HEK293 (cell line): ENCODE data around the gene RHOD.

Experiments
- HOXC10 ChIP-seq: sonication (generic); formaldehyde crosslinking; IDR thresholded peaks from 2 replicates; pipeline ENCODE4 v1.8.1; 2023; ENCODE audit warnings: mild to moderate bottlenecking, missing genetic modification reagents
- KLF7 ChIP-seq: fragments of 450-650 bp; formaldehyde crosslinking; IDR thresholded peaks from 2 replicates; pipeline ENCODE4 v1.5.1; 2016; ENCODE audit warnings: missing biosample characterization, missing genetic modification characterization, borderline replicate concordance
- KLF8 ChIP-seq: fragments of 450-650 bp; formaldehyde crosslinking; IDR thresholded peaks from 2 replicates; pipeline ENCODE4 v1.5.1; 2016; ENCODE audit warnings: missing biosample characterization, missing genetic modification characterization
- OVOL3 ChIP-seq: fragments of 450-650 bp; formaldehyde crosslinking; IDR thresholded peaks from 2 replicates; pipeline ENCODE4 v1.5.1; 2016; ENCODE audit warnings: missing biosample characterization, missing genetic modification characterization
- REPIN1 ChIP-seq: fragments of 450-650 bp; formaldehyde crosslinking; IDR thresholded peaks from 2 replicates; pipeline ENCODE4 v1.5.1; 2017; ENCODE audit warnings: missing biosample characterization, missing genetic modification characterization, low read depth
- ZBTB1 ChIP-seq: fragments of 450-650 bp; formaldehyde crosslinking; IDR thresholded peaks from 2 replicates; pipeline ENCODE4 v1.5.1; 2016; ENCODE audit warnings: missing biosample characterization, missing genetic modification characterization
- ZBTB17 ChIP-seq: fragments of 450-650 bp; formaldehyde crosslinking; IDR thresholded peaks from 2 replicates; pipeline ENCODE4 v1.5.1; 2016; ENCODE audit warnings: missing biosample characterization, missing genetic modification characterization
- ZFP3 ChIP-seq: fragments of 450-650 bp; formaldehyde crosslinking; IDR thresholded peaks from 2 replicates; pipeline ENCODE4 v1.5.1; 2016; ENCODE audit warnings: low read depth, missing biosample characterization, missing genetic modification characterization
- ZNF121 ChIP-seq: fragments of 450-650 bp; formaldehyde crosslinking; IDR thresholded peaks from 2 replicates; pipeline ENCODE4 v1.5.1; 2016; ENCODE audit warnings: missing biosample characterization, missing genetic modification characterization
- ZNF140 ChIP-seq: fragments of 450-650 bp; formaldehyde crosslinking; IDR thresholded peaks from 2 replicates; pipeline ENCODE4 v1.5.1; 2016; ENCODE audit warnings: missing biosample characterization, missing genetic modification characterization
- ZNF292 ChIP-seq: fragments of 450-650 bp; formaldehyde crosslinking; IDR thresholded peaks from 2 replicates; pipeline ENCODE4 v1.5.1; 2016; ENCODE audit warnings: low read depth, missing biosample characterization, missing genetic modification characterization, borderline replicate concordance
- ZNF350 ChIP-seq: fragments of 450-650 bp; formaldehyde crosslinking; IDR thresholded peaks from 2 replicates; pipeline ENCODE4 v1.5.0; 2017; ENCODE audit warnings: missing biosample characterization, mild to moderate bottlenecking, missing genetic modification characterization
- ZNF37A ChIP-seq: fragments of 450-650 bp; IDR thresholded peaks from 2 replicates; pipeline ENCODE4 v1.5.1; 2018; ENCODE audit warnings: missing biosample characterization, missing genetic modification characterization
- ZNF426 ChIP-seq: fragments of 450-650 bp; formaldehyde crosslinking; IDR thresholded peaks from 2 replicates; pipeline ENCODE4 v1.5.1; 2017; ENCODE audit warnings: missing biosample characterization, missing genetic modification characterization, mild to moderate bottlenecking, inconsistent platforms, moderate library complexity
- ZNF529 ChIP-seq: fragments of 450-650 bp; formaldehyde crosslinking; IDR thresholded peaks from 2 replicates; pipeline ENCODE4 v1.5.1; 2017; ENCODE audit warnings: missing genetic modification characterization, missing biosample characterization; ENCODE audit not compliant: insufficient replicate concordance
- ZNF555 ChIP-seq: fragments of 450-650 bp; formaldehyde crosslinking; conservative IDR thresholded peaks from 2 replicates; pipeline ENCODE4 v1.5.1; 2017; ENCODE audit warnings: missing biosample characterization, mild to moderate bottlenecking, missing genetic modification characterization, inconsistent platforms
- ZNF610 ChIP-seq: fragments of 450-650 bp; formaldehyde crosslinking; IDR thresholded peaks from 2 replicates; pipeline ENCODE4 v1.5.1; 2016; ENCODE audit warnings: missing biosample characterization, missing genetic modification characterization, borderline replicate concordance
- ZNF792 ChIP-seq: fragments of 450-650 bp; formaldehyde crosslinking; IDR thresholded peaks from 2 replicates; pipeline ENCODE4 v1.5.1; 2016; ENCODE audit warnings: missing biosample characterization, missing genetic modification characterization
- ZSCAN23 ChIP-seq: fragments of 450-650 bp; formaldehyde crosslinking; IDR thresholded peaks from 2 replicates; pipeline ENCODE4 v1.5.1; 2016; ENCODE audit warnings: missing biosample characterization, missing genetic modification characterization
- TF ChIP-seq, protein P1 (sequence below): fragments of 450-650 bp; IDR thresholded peaks from 2 replicates; pipeline ENCODE4 v1.5.1; 2018; ENCODE audit warnings: missing biosample characterization, missing genetic modification characterization
- TF ChIP-seq, protein P2 (sequence below): fragments of 450-650 bp; formaldehyde crosslinking; IDR thresholded peaks from 2 replicates; pipeline ENCODE4 v1.5.1; 2016; ENCODE audit warnings: missing biosample characterization, missing genetic modification characterization
- TF ChIP-seq, protein P3 (sequence below): fragments of 450-650 bp; formaldehyde crosslinking; optimal IDR thresholded peaks from 2 replicates; pipeline ENCODE3; 2016; ENCODE audit warnings: missing biosample characterization, mild to moderate bottlenecking, missing genetic modification characterization
- TF ChIP-seq, protein P4 (sequence below): fragments of 450-650 bp; formaldehyde crosslinking; IDR thresholded peaks from 2 replicates; pipeline ENCODE4 v1.5.1; 2017; ENCODE audit warnings: missing biosample characterization, mild to moderate bottlenecking, missing genetic modification characterization, moderate library complexity
- TF ChIP-seq, protein P5 (sequence below): fragments of 450-650 bp; formaldehyde crosslinking; IDR thresholded peaks from 2 replicates; pipeline ENCODE4 v1.5.1; 2017; ENCODE audit warnings: missing biosample characterization, missing genetic modification characterization
- TF ChIP-seq, protein P6 (sequence below): fragments of 450-650 bp; formaldehyde crosslinking; IDR thresholded peaks from 2 replicates; pipeline ENCODE4 v1.5.1; 2017; ENCODE audit warnings: missing biosample characterization, missing genetic modification characterization
- TF ChIP-seq, protein P7 (sequence below): fragments of 450-650 bp; formaldehyde crosslinking; IDR thresholded peaks from 2 replicates; pipeline ENCODE4 v1.5.1; 2016; ENCODE audit warnings: missing biosample characterization, missing genetic modification characterization, borderline replicate concordance

RHOD gene

DNA sequence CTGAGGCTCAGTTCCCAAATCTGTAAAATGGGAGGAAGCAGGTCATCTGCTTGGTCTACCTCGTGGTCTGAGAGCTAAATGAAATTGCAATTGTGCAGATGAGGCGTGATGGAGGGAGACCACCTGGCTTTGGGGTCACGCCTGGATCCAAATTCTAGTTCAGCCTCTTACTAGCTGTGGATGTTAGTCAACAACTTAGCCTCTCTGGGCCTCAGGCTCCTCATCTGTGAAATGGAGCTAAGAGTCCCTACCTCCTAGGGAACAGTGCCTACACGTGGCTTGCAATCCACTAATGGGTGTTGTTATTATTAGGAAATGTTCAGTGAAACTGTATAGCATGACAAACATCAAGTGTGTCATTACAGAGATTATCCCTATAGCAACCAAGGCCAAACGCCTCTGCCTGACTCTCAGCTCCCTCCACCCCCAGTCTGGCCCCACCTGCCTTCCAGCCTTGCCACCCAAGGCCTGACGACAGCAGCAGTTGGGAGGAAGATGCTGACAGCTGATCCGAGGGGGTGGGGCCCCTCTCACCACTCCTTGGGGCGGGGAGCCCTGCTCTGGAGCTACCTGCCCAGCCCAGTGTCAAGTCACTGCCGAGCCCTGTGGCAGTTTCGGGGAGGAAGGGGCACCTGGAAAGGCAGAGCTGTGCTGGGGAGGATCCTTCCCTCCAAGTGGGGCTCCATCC lies 1.7 kb upstream of the RHOD start (continued):
- TF ChIP-seq ZNF426 = no peak
- TF ChIP-seq, protein P1, sequence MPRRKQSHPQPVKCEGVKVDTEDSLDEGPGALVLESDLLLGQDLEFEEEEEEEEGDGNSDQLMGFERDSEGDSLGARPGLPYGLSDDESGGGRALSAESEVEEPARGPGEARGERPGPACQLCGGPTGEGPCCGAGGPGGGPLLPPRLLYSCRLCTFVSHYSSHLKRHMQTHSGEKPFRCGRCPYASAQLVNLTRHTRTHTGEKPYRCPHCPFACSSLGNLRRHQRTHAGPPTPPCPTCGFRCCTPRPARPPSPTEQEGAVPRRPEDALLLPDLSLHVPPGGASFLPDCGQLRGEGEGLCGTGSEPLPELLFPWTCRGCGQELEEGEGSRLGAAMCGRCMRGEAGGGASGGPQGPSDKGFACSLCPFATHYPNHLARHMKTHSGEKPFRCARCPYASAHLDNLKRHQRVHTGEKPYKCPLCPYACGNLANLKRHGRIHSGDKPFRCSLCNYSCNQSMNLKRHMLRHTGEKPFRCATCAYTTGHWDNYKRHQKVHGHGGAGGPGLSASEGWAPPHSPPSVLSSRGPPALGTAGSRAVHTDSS (tag by site-specific recombination) = no peak
- TF ChIP-seq ZNF555 = no peak
- peak; percentile 49; the same call in 1 of the 2 replicates for TF ChIP-seq OVOL3 (tag by site-specific recombination)
- TF ChIP-seq, protein P2, sequence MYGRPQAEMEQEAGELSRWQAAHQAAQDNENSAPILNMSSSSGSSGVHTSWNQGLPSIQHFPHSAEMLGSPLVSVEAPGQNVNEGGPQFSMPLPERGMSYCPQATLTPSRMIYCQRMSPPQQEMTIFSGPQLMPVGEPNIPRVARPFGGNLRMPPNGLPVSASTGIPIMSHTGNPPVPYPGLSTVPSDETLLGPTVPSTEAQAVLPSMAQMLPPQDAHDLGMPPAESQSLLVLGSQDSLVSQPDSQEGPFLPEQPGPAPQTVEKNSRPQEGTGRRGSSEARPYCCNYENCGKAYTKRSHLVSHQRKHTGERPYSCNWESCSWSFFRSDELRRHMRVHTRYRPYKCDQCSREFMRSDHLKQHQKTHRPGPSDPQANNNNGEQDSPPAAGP (tag by site-specific recombination) = peak; percentile 97
- TF ChIP-seq ZNF140 (tag by site-specific recombination) = no peak
- TF ChIP-seq ZNF792 (tag by site-specific recombination) = no peak
- no peak for TF ChIP-seq ZNF121 (tag by site-specific recombination)
- TF ChIP-seq, protein P3, sequence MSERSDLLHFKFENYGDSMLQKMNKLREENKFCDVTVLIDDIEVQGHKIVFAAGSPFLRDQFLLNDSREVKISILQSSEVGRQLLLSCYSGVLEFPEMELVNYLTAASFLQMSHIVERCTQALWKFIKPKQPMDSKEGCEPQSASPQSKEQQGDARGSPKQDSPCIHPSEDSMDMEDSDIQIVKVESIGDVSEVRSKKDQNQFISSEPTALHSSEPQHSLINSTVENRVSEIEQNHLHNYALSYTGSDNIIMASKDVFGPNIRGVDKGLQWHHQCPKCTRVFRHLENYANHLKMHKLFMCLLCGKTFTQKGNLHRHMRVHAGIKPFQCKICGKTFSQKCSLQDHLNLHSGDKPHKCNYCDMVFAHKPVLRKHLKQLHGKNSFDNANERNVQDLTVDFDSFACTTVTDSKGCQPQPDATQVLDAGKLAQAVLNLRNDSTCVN = peak; percentile 3
- no peak for TF ChIP-seq ZFP3 (tag by site-specific recombination)
- TF ChIP-seq, protein P4, sequence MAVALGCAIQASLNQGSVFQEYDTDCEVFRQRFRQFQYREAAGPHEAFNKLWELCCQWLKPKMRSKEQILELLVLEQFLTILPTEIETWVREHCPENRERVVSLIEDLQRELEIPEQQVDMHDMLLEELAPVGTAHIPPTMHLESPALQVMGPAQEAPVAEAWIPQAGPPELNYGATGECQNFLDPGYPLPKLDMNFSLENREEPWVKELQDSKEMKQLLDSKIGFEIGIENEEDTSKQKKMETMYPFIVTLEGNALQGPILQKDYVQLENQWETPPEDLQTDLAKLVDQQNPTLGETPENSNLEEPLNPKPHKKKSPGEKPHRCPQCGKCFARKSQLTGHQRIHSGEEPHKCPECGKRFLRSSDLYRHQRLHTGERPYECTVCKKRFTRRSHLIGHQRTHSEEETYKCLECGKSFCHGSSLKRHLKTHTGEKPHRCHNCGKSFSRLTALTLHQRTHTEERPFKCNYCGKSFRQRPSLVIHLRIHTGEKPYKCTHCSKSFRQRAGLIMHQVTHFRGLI (tag by site-specific recombination) = no peak
- TF ChIP-seq, protein P5, sequence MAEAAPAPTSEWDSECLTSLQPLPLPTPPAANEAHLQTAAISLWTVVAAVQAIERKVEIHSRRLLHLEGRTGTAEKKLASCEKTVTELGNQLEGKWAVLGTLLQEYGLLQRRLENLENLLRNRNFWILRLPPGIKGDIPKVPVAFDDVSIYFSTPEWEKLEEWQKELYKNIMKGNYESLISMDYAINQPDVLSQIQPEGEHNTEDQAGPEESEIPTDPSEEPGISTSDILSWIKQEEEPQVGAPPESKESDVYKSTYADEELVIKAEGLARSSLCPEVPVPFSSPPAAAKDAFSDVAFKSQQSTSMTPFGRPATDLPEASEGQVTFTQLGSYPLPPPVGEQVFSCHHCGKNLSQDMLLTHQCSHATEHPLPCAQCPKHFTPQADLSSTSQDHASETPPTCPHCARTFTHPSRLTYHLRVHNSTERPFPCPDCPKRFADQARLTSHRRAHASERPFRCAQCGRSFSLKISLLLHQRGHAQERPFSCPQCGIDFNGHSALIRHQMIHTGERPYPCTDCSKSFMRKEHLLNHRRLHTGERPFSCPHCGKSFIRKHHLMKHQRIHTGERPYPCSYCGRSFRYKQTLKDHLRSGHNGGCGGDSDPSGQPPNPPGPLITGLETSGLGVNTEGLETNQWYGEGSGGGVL (tag by site-specific recombination) = peak; percentile 67
- TF ChIP-seq, protein P6, sequence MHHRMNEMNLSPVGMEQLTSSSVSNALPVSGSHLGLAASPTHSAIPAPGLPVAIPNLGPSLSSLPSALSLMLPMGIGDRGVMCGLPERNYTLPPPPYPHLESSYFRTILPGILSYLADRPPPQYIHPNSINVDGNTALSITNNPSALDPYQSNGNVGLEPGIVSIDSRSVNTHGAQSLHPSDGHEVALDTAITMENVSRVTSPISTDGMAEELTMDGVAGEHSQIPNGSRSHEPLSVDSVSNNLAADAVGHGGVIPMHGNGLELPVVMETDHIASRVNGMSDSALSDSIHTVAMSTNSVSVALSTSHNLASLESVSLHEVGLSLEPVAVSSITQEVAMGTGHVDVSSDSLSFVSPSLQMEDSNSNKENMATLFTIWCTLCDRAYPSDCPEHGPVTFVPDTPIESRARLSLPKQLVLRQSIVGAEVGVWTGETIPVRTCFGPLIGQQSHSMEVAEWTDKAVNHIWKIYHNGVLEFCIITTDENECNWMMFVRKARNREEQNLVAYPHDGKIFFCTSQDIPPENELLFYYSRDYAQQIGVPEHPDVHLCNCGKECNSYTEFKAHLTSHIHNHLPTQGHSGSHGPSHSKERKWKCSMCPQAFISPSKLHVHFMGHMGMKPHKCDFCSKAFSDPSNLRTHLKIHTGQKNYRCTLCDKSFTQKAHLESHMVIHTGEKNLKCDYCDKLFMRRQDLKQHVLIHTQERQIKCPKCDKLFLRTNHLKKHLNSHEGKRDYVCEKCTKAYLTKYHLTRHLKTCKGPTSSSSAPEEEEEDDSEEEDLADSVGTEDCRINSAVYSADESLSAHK = peak; percentile 60; the same call in 1 of the 2 replicates
- no peak for TF ChIP-seq HOXC10 (CRISPR knock-in tag)
- TF ChIP-seq ZNF610 (tag by site-specific recombination) = 0 out of 2 replicates have a peak, but pooled peaks have one; percentile 52
- TF ChIP-seq ZNF37A (tag by site-specific recombination) = no peak
- 0 out of 2 replicates have a peak, but pooled peaks have one; percentile 23 for TF ChIP-seq REPIN1
- TF ChIP-seq ZNF350 = no peak
- TF ChIP-seq ZNF292 (tag by site-specific recombination) = no peak
- TF ChIP-seq ZSCAN23 = peak; percentile 66
- TF ChIP-seq ZNF529 (tag by site-specific recombination) = no peak
- TF ChIP-seq, protein P7, sequence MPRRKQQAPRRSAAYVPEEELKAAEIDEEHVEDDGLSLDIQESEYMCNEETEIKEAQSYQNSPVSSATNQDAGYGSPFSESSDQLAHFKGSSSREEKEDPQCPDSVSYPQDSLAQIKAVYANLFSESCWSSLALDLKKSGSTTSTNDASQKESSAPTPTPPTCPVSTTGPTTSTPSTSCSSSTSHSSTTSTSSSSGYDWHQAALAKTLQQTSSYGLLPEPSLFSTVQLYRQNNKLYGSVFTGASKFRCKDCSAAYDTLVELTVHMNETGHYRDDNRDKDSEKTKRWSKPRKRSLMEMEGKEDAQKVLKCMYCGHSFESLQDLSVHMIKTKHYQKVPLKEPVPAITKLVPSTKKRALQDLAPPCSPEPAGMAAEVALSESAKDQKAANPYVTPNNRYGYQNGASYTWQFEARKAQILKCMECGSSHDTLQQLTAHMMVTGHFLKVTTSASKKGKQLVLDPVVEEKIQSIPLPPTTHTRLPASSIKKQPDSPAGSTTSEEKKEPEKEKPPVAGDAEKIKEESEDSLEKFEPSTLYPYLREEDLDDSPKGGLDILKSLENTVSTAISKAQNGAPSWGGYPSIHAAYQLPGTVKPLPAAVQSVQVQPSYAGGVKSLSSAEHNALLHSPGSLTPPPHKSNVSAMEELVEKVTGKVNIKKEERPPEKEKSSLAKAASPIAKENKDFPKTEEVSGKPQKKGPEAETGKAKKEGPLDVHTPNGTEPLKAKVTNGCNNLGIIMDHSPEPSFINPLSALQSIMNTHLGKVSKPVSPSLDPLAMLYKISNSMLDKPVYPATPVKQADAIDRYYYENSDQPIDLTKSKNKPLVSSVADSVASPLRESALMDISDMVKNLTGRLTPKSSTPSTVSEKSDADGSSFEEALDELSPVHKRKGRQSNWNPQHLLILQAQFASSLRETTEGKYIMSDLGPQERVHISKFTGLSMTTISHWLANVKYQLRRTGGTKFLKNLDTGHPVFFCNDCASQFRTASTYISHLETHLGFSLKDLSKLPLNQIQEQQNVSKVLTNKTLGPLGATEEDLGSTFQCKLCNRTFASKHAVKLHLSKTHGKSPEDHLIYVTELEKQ = peak; percentile 77
- TF ChIP-seq ZBTB1 (tag by site-specific recombination) = no peak
- TF ChIP-seq ZBTB17 (tag by site-specific recombination) = peak; percentile 48
- peak; percentile 33; the same call in 1 of the 2 replicates for TF ChIP-seq KLF7
- TF ChIP-seq KLF8 (tag by site-specific recombination) = peak; percentile 70; the same call in 1 of the 2 replicates
